SK-N-SH (cell line): Measurements from ENCODE around the gene LOX. TPM values are rescaled to one million over a fixed set of nuclear protein-coding genes. Genes with fewer than 3 reads are reported as not detected.

Experiments
- CTCF ChIA-PET: fragments of 300-600, 350-600 bp; formaldehyde crosslinking; extraction: SDS; loops from one replicate; lab custom pipeline; 2021; lab: Yijun Ruan, JAX
- POLR2A ChIA-PET: fragments of 350-600 bp; sonication (Branson Sonifier 250); formaldehyde crosslinking; extraction: SDS; loops from one replicate; lab custom pipeline; 2020; ENCODE audit warnings: antibody characterized with exemption, inconsistent platforms; lab: Yijun Ruan, JAX
- DNase-seq: peaks from one replicate; pipeline ENCODE4 v3.0.0; 2012
- H2AFZ ChIP-seq: fragments of 200-600 bp; sonication (generic); 2 replicates; pipeline ENCODE4 v1.8.1; 2016; ENCODE audit warnings: antibody characterized with exemption, mild to moderate bottlenecking, low read depth
- H3F3A ChIP-seq: fragments of 200-600 bp; sonication (generic); replicated peaks from 2 replicates; pipeline ENCODE3; 2016; ENCODE audit warnings: antibody characterized with exemption, mild to moderate bottlenecking; ENCODE audit not compliant: insufficient read depth
- H3K27ac ChIP-seq, 2 experiments: fragments of 200-500 bp in 1 of 2; fragments of 200-600 bp in 1 of 2; sonication (Bioruptor generic) in 1 of 2; sonication (generic), shearing (Covaris generic) in 1 of 2; 2 replicates each; pipeline versions ENCODE4 v1.5.1 to v1.6.1; 2014 to 2016; ENCODE audit warnings: low read depth in 2 of 2, inconsistent platforms in 1 of 2, low read length in 1 of 2, mild to moderate bottlenecking in 1 of 2, mixed read lengths in 1 of 2
- H3K27me3 ChIP-seq: fragments of 200-600 bp; sonication (generic), shearing (Covaris generic); 2 replicates; pipeline ENCODE4 v1.6.1; 2016; ENCODE audit warnings: mixed run types; ENCODE audit not compliant: insufficient read depth
- H3K36me3 ChIP-seq, 2 experiments: fragments of 200-500 bp in 1 of 2; fragments of 200-600 bp in 1 of 2; sonication (Bioruptor generic) in 1 of 2; sonication (generic) in 1 of 2; replicated peaks in 1 of 2; 2 replicates each; pipeline versions ENCODE3 to v1.5.1; 2014 to 2016; ENCODE audit warnings: low read length in 1 of 2, mild to moderate bottlenecking in 1 of 2; ENCODE audit not compliant: insufficient read depth in 2 of 2, control insufficient read depth in 1 of 2
- H3K4me1 ChIP-seq, 2 experiments: fragments of 200-500 bp in 1 of 2; fragments of 200-600 bp in 1 of 2; sonication (Bioruptor generic) in 1 of 2; sonication (generic), shearing (Covaris generic) in 1 of 2; 2 replicates each; pipeline versions ENCODE4 v1.5.1 to v1.6.1; 2014 to 2016; ENCODE audit warnings: low read depth in 1 of 2, low read length in 1 of 2, mixed run types in 1 of 2; ENCODE audit not compliant: insufficient read depth in 2 of 2, control insufficient read depth in 1 of 2
- H3K4me2 ChIP-seq: fragments of 200-600 bp; sonication (generic), shearing (Covaris generic); 2 replicates; pipeline ENCODE4 v1.6.1; 2017; ENCODE audit warnings: mixed run types
- H3K4me3 ChIP-seq, 2 experiments: fragments of 200-500 bp in 1 of 2; fragments of 200-600 bp in 1 of 2; sonication (Bioruptor generic) in 1 of 2; sonication (generic), shearing (Covaris generic) in 1 of 2; 2 replicates each; pipeline versions ENCODE4 v1.5.1 to v1.8.1; 2014 to 2016; ENCODE audit warnings: low read depth in 2 of 2, inconsistent platforms in 1 of 2, low read length in 1 of 2, mild to moderate bottlenecking in 1 of 2, mixed read lengths in 1 of 2, moderate library complexity in 1 of 2
- H3K79me2 ChIP-seq: fragments of 200-600 bp; sonication (generic); 2 replicates; pipeline ENCODE4 v1.8.1; 2017; ENCODE audit warnings: mild to moderate bottlenecking; ENCODE audit not compliant: insufficient read depth
- H3K9ac ChIP-seq: fragments of 200-600 bp; sonication (generic); 2 replicates; pipeline ENCODE4 v1.6.1; 2017; ENCODE audit warnings: mixed run types
- H3K9me2 ChIP-seq: fragments of 200-600 bp; sonication (generic); 2 replicates; pipeline ENCODE4 v1.6.1; 2017; ENCODE audit warnings: mixed run types
- H3K9me3 ChIP-seq: fragments of 200-600 bp; sonication (generic); 2 replicates; pipeline ENCODE4 v1.6.1; 2017; ENCODE audit warnings: mixed run types, mild to moderate bottlenecking, moderate library complexity
- H4K20me1 ChIP-seq: fragments of 200-600 bp; sonication (generic); 2 replicates; pipeline ENCODE4 v1.6.1; 2017; ENCODE audit warnings: mild to moderate bottlenecking, mixed run types; ENCODE audit not compliant: insufficient read depth
- FOXM1 ChIP-seq: IDR thresholded peaks from 2 replicates; pipeline ENCODE4 v1.4.0; 2012; ENCODE audit warnings: low read depth, mild to moderate bottlenecking
- IRF3 ChIP-seq: fragments of 150-350 bp; IDR thresholded peaks from 2 replicates; pipeline ENCODE4 v1.6.1; 2016; ENCODE audit warnings: mild to moderate bottlenecking, low read depth, low read length
- JUND ChIP-seq: IDR thresholded peaks from 2 replicates; pipeline ENCODE4 v1.4.0; 2012
- PBX3 ChIP-seq: IDR thresholded peaks from 2 replicates; pipeline ENCODE4; 2012
- POLR2AphosphoS5 ChIP-seq: IDR thresholded peaks from 2 replicates; pipeline ENCODE4 v1.6.1; 2012; ENCODE audit warnings: low read depth, low read length
- RAD21 ChIP-seq: IDR thresholded peaks from 2 replicates; pipeline ENCODE4 v1.6.1; 2012; ENCODE audit warnings: mild to moderate bottlenecking, low read length
- RCOR1 ChIP-seq: fragments of 150-350 bp; IDR thresholded peaks from 2 replicates; pipeline ENCODE4 v1.6.1; 2017; ENCODE audit warnings: antibody characterized with exemption, low read length
- RXRA ChIP-seq: IDR thresholded peaks from 2 replicates; pipeline ENCODE4 v1.4.0; 2012; ENCODE audit warnings: low read depth, mild to moderate bottlenecking, borderline replicate concordance
- TAF1 ChIP-seq: IDR thresholded peaks from 2 replicates; pipeline ENCODE4 v1.6.1; 2012; ENCODE audit warnings: low read depth, mild to moderate bottlenecking, low read length, moderate library complexity, borderline replicate concordance
- TCF12 ChIP-seq: IDR thresholded peaks from 2 replicates; pipeline ENCODE4 v1.4.0; 2012
- YY1 ChIP-seq: IDR thresholded peaks from 2 replicates; pipeline ENCODE4 v1.4.0; 2012; ENCODE audit warnings: low read depth, mild to moderate bottlenecking
- WGBS: methylation state at CpG from one replicate; pipeline ENCODE4 v1.1.6; 2017; ENCODE audit warnings: low lambda C conversion rate; 5-methylcytosine and 5-hydroxymethylcytosine counted together
- polyA plus RNA-seq, 3 experiments: library from polyadenylated mRNA; depleted of rRNA; stranded (reverse); fragments of >200 nt; gene quantifications; 2 replicates each; pipeline ENCODE4 v1.2.3, GENCODE V29; 2012
- TF ChIP-seq, protein P1 (sequence below): fragments of 150-350 bp; IDR thresholded peaks from 2 replicates; pipeline ENCODE4 v1.6.1; 2017; ENCODE audit warnings: antibody characterized with exemption, low read length, low read depth, borderline replicate concordance
- TF ChIP-seq, protein P2 (sequence below): IDR thresholded peaks from 2 replicates; pipeline ENCODE4 v1.6.1; 2012; ENCODE audit warnings: mild to moderate bottlenecking, low read depth, low read length, moderate library complexity
- TF ChIP-seq, protein P3 (sequence below): IDR thresholded peaks from 2 replicates; pipeline ENCODE4 v1.4.0; 2012; ENCODE audit warnings: low read depth, borderline replicate concordance

Gene LOX
- polyA plus RNA-seq, 1 of the 3 experiments (the other 2 are of a cell fraction): 36.3 TPM

GRCh38 chr5:122112733-122113558, 34.9 kb upstream of the LOX start:
- Histone ChIP-seq H3K4me2 (no peak overlapping the region), H3K27me3 (no peaks in the 10 kb centered on the region), H3K4me1 (no peaks in the 10 kb centered on the region), H3K9me3 (no peaks in the 10 kb centered on the region), H3K36me3 (no peaks in the 10 kb centered on the region), H3K79me2 (no peaks in the 10 kb centered on the region), H3K9me2 (no peaks in the 10 kb centered on the region; the same call in 1 of the 2 replicates), H3K9ac (no peak overlapping the region), H2AFZ (no peak overlapping the region), H3K4me3 (no peak overlapping the region), H3K27ac (no peak overlapping the region), H4K20me1 (no peaks in the 10 kb centered on the region), H3F3A (no peaks in the 10 kb centered on the region)
- TF ChIP-seq, protein P1, sequence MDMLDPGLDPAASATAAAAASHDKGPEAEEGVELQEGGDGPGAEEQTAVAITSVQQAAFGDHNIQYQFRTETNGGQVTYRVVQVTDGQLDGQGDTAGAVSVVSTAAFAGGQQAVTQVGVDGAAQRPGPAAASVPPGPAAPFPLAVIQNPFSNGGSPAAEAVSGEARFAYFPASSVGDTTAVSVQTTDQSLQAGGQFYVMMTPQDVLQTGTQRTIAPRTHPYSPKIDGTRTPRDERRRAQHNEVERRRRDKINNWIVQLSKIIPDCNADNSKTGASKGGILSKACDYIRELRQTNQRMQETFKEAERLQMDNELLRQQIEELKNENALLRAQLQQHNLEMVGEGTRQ: no peak
- TF ChIP-seq POLR2AphosphoS5: no peak
- TF ChIP-seq, protein P2, sequence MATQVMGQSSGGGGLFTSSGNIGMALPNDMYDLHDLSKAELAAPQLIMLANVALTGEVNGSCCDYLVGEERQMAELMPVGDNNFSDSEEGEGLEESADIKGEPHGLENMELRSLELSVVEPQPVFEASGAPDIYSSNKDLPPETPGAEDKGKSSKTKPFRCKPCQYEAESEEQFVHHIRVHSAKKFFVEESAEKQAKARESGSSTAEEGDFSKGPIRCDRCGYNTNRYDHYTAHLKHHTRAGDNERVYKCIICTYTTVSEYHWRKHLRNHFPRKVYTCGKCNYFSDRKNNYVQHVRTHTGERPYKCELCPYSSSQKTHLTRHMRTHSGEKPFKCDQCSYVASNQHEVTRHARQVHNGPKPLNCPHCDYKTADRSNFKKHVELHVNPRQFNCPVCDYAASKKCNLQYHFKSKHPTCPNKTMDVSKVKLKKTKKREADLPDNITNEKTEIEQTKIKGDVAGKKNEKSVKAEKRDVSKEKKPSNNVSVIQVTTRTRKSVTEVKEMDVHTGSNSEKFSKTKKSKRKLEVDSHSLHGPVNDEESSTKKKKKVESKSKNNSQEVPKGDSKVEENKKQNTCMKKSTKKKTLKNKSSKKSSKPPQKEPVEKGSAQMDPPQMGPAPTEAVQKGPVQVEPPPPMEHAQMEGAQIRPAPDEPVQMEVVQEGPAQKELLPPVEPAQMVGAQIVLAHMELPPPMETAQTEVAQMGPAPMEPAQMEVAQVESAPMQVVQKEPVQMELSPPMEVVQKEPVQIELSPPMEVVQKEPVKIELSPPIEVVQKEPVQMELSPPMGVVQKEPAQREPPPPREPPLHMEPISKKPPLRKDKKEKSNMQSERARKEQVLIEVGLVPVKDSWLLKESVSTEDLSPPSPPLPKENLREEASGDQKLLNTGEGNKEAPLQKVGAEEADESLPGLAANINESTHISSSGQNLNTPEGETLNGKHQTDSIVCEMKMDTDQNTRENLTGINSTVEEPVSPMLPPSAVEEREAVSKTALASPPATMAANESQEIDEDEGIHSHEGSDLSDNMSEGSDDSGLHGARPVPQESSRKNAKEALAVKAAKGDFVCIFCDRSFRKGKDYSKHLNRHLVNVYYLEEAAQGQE: no peak
- no peak for TF ChIP-seq TCF12
- TF ChIP-seq TAF1: no peak
- no peak for TF ChIP-seq RAD21
- no peak for TF ChIP-seq IRF3
- TF ChIP-seq YY1: no peak
- no peak for TF ChIP-seq PBX3
- TF ChIP-seq RCOR1: no peak
- TF ChIP-seq FOXM1: no peak
- TF ChIP-seq, protein P3, sequence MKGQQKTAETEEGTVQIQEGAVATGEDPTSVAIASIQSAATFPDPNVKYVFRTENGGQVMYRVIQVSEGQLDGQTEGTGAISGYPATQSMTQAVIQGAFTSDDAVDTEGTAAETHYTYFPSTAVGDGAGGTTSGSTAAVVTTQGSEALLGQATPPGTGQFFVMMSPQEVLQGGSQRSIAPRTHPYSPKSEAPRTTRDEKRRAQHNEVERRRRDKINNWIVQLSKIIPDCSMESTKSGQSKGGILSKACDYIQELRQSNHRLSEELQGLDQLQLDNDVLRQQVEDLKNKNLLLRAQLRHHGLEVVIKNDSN: no peak
- no peak for TF ChIP-seq JUND
- TF ChIP-seq RXRA: no peak
- 81% methylated on average over 5 of the region's 6 CpGs for WGBS
- no peak for DNase-seq
- ChIA-PET CTCF (interaction anchor here (0.6 to 1.1 kb wide), 2 partner anchors 12 to 24 kb away, joined by 3 read pairs; no protein-coding TSS in a partner anchor), POLR2A (no interaction called here)
